ENCODE measurements around the gene MAP3K7. TPM values are rescaled to one million over a fixed set of nuclear protein-coding genes. Genes with fewer than 3 reads are reported as not detected.

MAP3K7 gene
- total RNA-seq, 1 donor = 51.4 TPM

DNA sequence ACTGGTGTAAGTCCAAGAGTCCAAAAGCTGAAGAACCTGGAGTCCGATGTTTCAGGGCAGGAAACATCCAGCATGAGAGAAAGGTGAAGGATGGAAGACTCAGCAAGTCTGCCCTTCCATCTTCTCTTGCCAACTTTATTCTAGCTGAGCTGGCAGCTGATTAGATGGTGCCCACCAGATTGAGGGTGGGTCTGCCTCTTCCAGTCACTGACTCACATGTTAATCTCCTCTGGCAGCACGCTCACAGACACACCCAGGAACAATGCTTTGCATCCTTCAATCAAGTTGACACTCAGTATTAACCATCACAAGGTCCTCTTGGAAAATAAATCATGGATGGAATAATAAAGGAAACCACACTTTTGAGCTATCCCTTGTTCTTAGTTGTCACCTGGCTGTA is 121.2 kb downstream of the MAP3K7 start:
- no peak overlapping the region for H3K4me3 ChIP-seq (ENCODE audit: low read depth, low read length)
- TF ChIP-seq, protein P1, sequence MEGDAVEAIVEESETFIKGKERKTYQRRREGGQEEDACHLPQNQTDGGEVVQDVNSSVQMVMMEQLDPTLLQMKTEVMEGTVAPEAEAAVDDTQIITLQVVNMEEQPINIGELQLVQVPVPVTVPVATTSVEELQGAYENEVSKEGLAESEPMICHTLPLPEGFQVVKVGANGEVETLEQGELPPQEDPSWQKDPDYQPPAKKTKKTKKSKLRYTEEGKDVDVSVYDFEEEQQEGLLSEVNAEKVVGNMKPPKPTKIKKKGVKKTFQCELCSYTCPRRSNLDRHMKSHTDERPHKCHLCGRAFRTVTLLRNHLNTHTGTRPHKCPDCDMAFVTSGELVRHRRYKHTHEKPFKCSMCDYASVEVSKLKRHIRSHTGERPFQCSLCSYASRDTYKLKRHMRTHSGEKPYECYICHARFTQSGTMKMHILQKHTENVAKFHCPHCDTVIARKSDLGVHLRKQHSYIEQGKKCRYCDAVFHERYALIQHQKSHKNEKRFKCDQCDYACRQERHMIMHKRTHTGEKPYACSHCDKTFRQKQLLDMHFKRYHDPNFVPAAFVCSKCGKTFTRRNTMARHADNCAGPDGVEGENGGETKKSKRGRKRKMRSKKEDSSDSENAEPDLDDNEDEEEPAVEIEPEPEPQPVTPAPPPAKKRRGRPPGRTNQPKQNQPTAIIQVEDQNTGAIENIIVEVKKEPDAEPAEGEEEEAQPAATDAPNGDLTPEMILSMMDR (IDR thresholded peaks at IDR 0.05; ENCODE audit: insufficient read depth, low read depth, low read length) = no peak
- DNase-seq (ENCODE audit: low read depth) = no peak

DNA sequence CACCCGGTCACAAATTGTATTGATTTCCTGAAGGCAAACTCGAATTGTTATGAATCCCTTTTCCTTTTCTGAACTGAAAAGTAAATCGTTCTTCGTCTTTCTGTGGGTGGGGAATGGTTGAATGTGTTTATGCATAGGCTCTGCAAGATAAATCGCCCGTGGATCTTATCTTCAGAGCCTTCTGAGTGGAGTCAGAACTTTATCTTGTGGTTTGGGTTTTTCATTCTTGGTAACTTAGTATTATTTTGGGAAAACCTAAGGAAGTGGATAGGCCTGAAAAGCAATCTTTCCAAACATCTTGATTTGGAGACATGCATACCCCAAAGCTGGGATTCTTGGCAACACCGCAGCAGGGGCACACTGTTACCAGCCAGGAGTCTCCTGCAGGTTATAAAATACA is 122.4 kb downstream of the MAP3K7 start:
- TF ChIP-seq, protein P1 (IDR thresholded peaks at IDR 0.05; ENCODE audit: insufficient read depth, low read depth, low read length) = no peak
- DNase-seq (ENCODE audit: low read depth) = no peak
- no peak overlapping the region for H3K4me3 ChIP-seq (ENCODE audit: low read depth, low read length)

DNA sequence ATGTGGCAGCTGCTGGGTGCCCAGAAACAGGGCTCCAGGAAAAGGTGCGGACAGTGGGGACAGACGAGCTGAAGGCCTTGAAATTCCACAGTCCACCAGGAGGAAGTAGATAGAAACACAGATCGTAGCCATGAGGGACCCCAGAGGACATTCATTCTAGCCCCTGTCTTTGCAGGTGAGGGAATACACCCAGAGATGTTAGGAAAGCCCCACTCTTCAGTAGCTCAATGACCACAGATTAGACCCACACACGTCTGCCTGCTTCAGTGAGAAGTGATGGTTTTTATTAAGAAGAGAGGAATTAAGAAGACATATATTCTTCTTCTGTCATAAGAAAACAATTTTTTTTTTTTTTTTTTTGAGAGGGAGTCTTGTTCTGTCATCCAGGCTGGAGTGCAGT is 123.0 kb downstream of the MAP3K7 start:
- TF ChIP-seq, protein P1 (IDR thresholded peaks at IDR 0.05; ENCODE audit: insufficient read depth, low read depth, low read length) = no peak
- H3K4me3 ChIP-seq (ENCODE audit: low read depth, low read length) = no peak overlapping the region
- no peak for DNase-seq (ENCODE audit: low read depth)

All from fibroblast of villous mesenchyme (primary cell).